ENCODE results near the gene SLC25A5.

Gene SLC25A5

GRCh38 chrX:119516157-119516702 is 48.0 kb downstream of the SLC25A5 start:
- Histone ChIP-seq H4K20me1 (ENCODE audit: insufficient read depth) (no peaks in the 10 kb centered on the region), H2AFZ (ENCODE audit: low read depth) (peak overlapping the region; percentile 53; the same call in 1 of the 2 replicates), H3K27me3 (ENCODE audit: insufficient read depth, low read depth) (no peaks in the 10 kb centered on the region), H3K9ac (no peak overlapping the region), H3K79me2 (ENCODE audit: insufficient read depth, low read depth) (no peaks in the 10 kb centered on the region), H3K4me1 (ENCODE audit: low read depth, poor library complexity, severe bottlenecking) (peaks cover 9% of the 10 kb centered on the region), H3K4me3 (IDR thresholded peaks at IDR 0.05; ENCODE audit: insufficient read depth, low read depth, low read length) (no peak overlapping the region), H3K27ac (no peak overlapping the region), H3K36me3 (ENCODE audit: insufficient read depth) (no peaks in the 10 kb centered on the region), H3K4me2 (no peak overlapping the region)
- TF ChIP-seq CTCF (conservative IDR thresholded peaks at IDR 0.05; ENCODE audit: low read depth, low read length), result peak; percentile 92

GRCh38 chrX:119518371-119518770 is 50.1 kb downstream of the SLC25A5 start:
- Histone ChIP-seq H3K27me3 (ENCODE audit: insufficient read depth, low read depth) (no peaks in the 10 kb centered on the region), H3K4me1 (ENCODE audit: low read depth, poor library complexity, severe bottlenecking) (peaks cover 9% of the 10 kb centered on the region), H3K9ac (no peak overlapping the region), H4K20me1 (ENCODE audit: insufficient read depth) (no peaks in the 10 kb centered on the region), H3K4me3 (IDR thresholded peaks at IDR 0.05; ENCODE audit: insufficient read depth, low read depth, low read length) (no peak overlapping the region), H3K79me2 (ENCODE audit: insufficient read depth, low read depth) (no peaks in the 10 kb centered on the region), H2AFZ (ENCODE audit: low read depth) (no peak overlapping the region), H3K4me2 (no peak overlapping the region), H3K27ac (no peak overlapping the region), H3K36me3 (ENCODE audit: insufficient read depth) (no peaks in the 10 kb centered on the region)
- no peak for TF ChIP-seq CTCF (conservative IDR thresholded peaks at IDR 0.05; ENCODE audit: low read depth, low read length)
